Nephron progenitor cell (in vitro differentiated cells): ENCODE results near the gene SNHG17.
A peak's percentile ranks its signal among the peaks of the same experiment; 100 is the strongest.
"Not testable (repeated sequence)": the region's sequence is repeated elsewhere in the genome, so short reads cannot be mapped to it uniquely, and the experiment has no call there.

Source experiments
- DNase-seq: peaks from one replicate; pipeline ENCODE4 v3.0.0; 2021
- H3K27ac Mint-ChIP-seq: 2 replicates; pipeline ENCODE4 v1.8.0; 2021; ENCODE audit warnings: mild to moderate bottlenecking, moderate library complexity, mixed read lengths
- H3K27me3 Mint-ChIP-seq: 2 replicates; pipeline ENCODE4 v1.8.0; 2021; ENCODE audit warnings: mild to moderate bottlenecking, low read depth, mixed read lengths; ENCODE audit not compliant: poor library complexity
- H3K36me3 Mint-ChIP-seq: 2 replicates; pipeline ENCODE4 v1.8.0; 2021; ENCODE audit warnings: low read depth, mixed read lengths
- H3K4me1 Mint-ChIP-seq: 2 replicates; pipeline ENCODE4 v1.8.0; 2021; ENCODE audit warnings: mixed read lengths
- H3K4me3 Mint-ChIP-seq: 2 replicates; pipeline ENCODE4 v1.8.0; 2021; ENCODE audit warnings: mild to moderate bottlenecking, moderate library complexity, mixed read lengths
- H3K9me3 Mint-ChIP-seq: 2 replicates; pipeline ENCODE4 v1.8.0; 2021; ENCODE audit warnings: mild to moderate bottlenecking, moderate library complexity, mixed read lengths
- CTCF ChIP-seq: fragments of 200-600 bp; sonication (generic); IDR thresholded peaks from 2 replicates; pipeline ENCODE4 v1.5.0; 2021; ENCODE audit warnings: antibody characterized with exemption

Gene SNHG17

GRCh38 chr20:38434301-38434741 lies 807 bp downstream of the SNHG17 start:
- peak overlapping the region; percentile 99 for H3K27ac Mint-ChIP-seq
- no peak for TF ChIP-seq CTCF
- H3K9me3 Mint-ChIP-seq, result peaks cover 8% of the 10 kb centered on the region
- peaks cover 16% of the 10 kb centered on the region for H3K27me3 Mint-ChIP-seq
- peak; percentile 29 for DNase-seq
- H3K4me3 Mint-ChIP-seq, result peak overlapping the region; percentile 93
- peaks cover 35% of the 10 kb centered on the region for H3K4me1 Mint-ChIP-seq
- peaks cover 47% of the 10 kb centered on the region for H3K36me3 Mint-ChIP-seq

- no peak overlapping the region for H3K27ac Mint-ChIP-seq
These were observed 1.7 kb downstream of the SNHG17 start for GRCh38 chr20:38433304-38433972.

GRCh38 chr20:38432870-38433269 lies 2.3 kb downstream of the SNHG17 start:
- H3K27me3 Mint-ChIP-seq, H3K27ac Mint-ChIP-seq, DNase-seq, H3K9me3 Mint-ChIP-seq: not testable (repeated sequence)
- Mint-ChIP-seq H3K36me3 (peaks cover 61% of the 10 kb centered on the region), H3K4me1 (peaks cover 40% of the 10 kb centered on the region), H3K4me3 (peak overlapping the region; percentile 93)

More at GRCh38 chr20:38433304-38433972, 1.7 kb downstream of the SNHG17 start:
- H3K36me3 Mint-ChIP-seq, result peaks cover 56% of the 10 kb centered on the region
- peaks cover 40% of the 10 kb centered on the region for H3K4me1 Mint-ChIP-seq
- DNase-seq, result no peak
- TF ChIP-seq CTCF, result no peak
- peaks cover 8% of the 10 kb centered on the region for H3K27me3 Mint-ChIP-seq
- peaks cover 8% of the 10 kb centered on the region for H3K9me3 Mint-ChIP-seq
- peak overlapping the region; percentile 93 for H3K4me3 Mint-ChIP-seq

GRCh38 chr20:38432292-38432691 lies 2.8 kb downstream of the SNHG17 start:
- no peak overlapping the region for H3K27ac Mint-ChIP-seq
- peaks cover 40% of the 10 kb centered on the region for H3K4me1 Mint-ChIP-seq
- no peak for DNase-seq
- no peak for TF ChIP-seq CTCF
- H3K4me3 Mint-ChIP-seq, result peak overlapping the region; percentile 25
- peaks cover 66% of the 10 kb centered on the region for H3K36me3 Mint-ChIP-seq
- peaks cover 8% of the 10 kb centered on the region for H3K9me3 Mint-ChIP-seq
- H3K27me3 Mint-ChIP-seq, result no peaks in the 10 kb centered on the region

GRCh38 chr20:38430679-38431325 lies 4.3 kb downstream of the SNHG17 start:
- Mint-ChIP-seq H3K4me3 (peak overlapping the region; percentile 7), H3K4me1 (peaks cover 47% of the 10 kb centered on the region), H3K9me3 (peaks cover 8% of the 10 kb centered on the region), H3K27me3 (no peaks in the 10 kb centered on the region), H3K27ac (peak overlapping the region; percentile 61), H3K36me3 (peaks cover 81% of the 10 kb centered on the region)
- DNase-seq, result no peak
- no peak for TF ChIP-seq CTCF

- Mint-ChIP-seq H3K9me3 (peaks cover 8% of the 10 kb centered on the region), H3K4me3 (no peak overlapping the region), H3K27me3 (no peaks in the 10 kb centered on the region), H3K36me3 (peaks cover 91% of the 10 kb centered on the region), H3K27ac (peak overlapping the region; percentile 95), H3K4me1 (peaks cover 44% of the 10 kb centered on the region)
- no peak for DNase-seq
- TF ChIP-seq CTCF, result no peak
These were observed 5.8 kb downstream of the SNHG17 start for GRCh38 chr20:38429301-38429700.
